DND-41 (cell line): Measurements from ENCODE around the gene LGALS8.

ENCODE experiments used
- ATAC-seq: fragments of 200-7000 bp; cut with Tn5 transposase; 3 replicates; pipeline ENCODE4 v1.9.1; 2021; ENCODE audit warnings: low read depth; ENCODE audit not compliant: insufficient read depth
- DNase-seq: peaks from one replicate; pipeline ENCODE4 v3.0.0-alpha.2; 2020
- H2AFZ ChIP-seq: 2 replicates; pipeline ENCODE4 v1.6.0; 2012; ENCODE audit warnings: low read depth, low read length
- H3K27ac ChIP-seq: 2 replicates; pipeline ENCODE4 v1.5.1; 2012; ENCODE audit warnings: low read length, inconsistent platforms
- H3K27me3 ChIP-seq: fragments of 200-600 bp; sonication (generic); 2 replicates; pipeline ENCODE4 v1.6.0; 2012; ENCODE audit warnings: low read length, mild to moderate bottlenecking, inconsistent platforms; ENCODE audit not compliant: insufficient read depth, poor library complexity
- H3K36me3 ChIP-seq: 2 replicates; pipeline ENCODE4 v1.5.1; 2012; ENCODE audit warnings: low read length, inconsistent platforms; ENCODE audit not compliant: insufficient read depth
- H3K4me1 ChIP-seq: 2 replicates; pipeline ENCODE4 v1.5.1; 2012; ENCODE audit warnings: mild to moderate bottlenecking, low read length; ENCODE audit not compliant: insufficient read depth
- H3K4me2 ChIP-seq: 2 replicates; pipeline ENCODE4 v1.6.0; 2012; ENCODE audit warnings: mild to moderate bottlenecking, moderate library complexity, low read length, inconsistent platforms; ENCODE audit not compliant: insufficient read depth
- H3K4me3 ChIP-seq, 2 experiments: fragments of 200-600 bp in 1 of 2; shearing (Covaris generic) in 1 of 2; 2 replicates each; pipeline ENCODE4 v1.5.1; 2012 to 2016; ENCODE audit warnings: inconsistent platforms in 2 of 2, low read length in 2 of 2, mild to moderate bottlenecking in 2 of 2, low read depth in 1 of 2, moderate library complexity in 1 of 2
- H3K79me2 ChIP-seq: 2 replicates; pipeline ENCODE4 v1.6.0; 2012; ENCODE audit warnings: low read length, inconsistent platforms; ENCODE audit not compliant: insufficient read depth
- H3K9ac ChIP-seq: 2 replicates; pipeline ENCODE4 v1.6.0; 2012; ENCODE audit warnings: low read depth, mild to moderate bottlenecking, inconsistent platforms, low read length, moderate library complexity
- H3K9me3 ChIP-seq: 2 replicates; pipeline ENCODE4 v1.5.1; 2012; ENCODE audit warnings: low read length, moderate library complexity, mild to moderate bottlenecking, inconsistent platforms; ENCODE audit not compliant: insufficient read depth, severe bottlenecking
- H4K20me1 ChIP-seq: 2 replicates; pipeline ENCODE4 v1.6.0; 2012; ENCODE audit warnings: low read length; ENCODE audit not compliant: insufficient read depth
- CTCF ChIP-seq: IDR thresholded peaks from 2 replicates; pipeline ENCODE4 v1.5.1; 2012; ENCODE audit warnings: borderline replicate concordance, low read length, moderate library complexity, mild to moderate bottlenecking; ENCODE audit not compliant: poor library complexity, severe bottlenecking; ENCODE audit errors: extremely low read depth
- EZH2 ChIP-seq: IDR thresholded peaks from 3 replicates; pipeline ENCODE4 v1.6.1; 2012; ENCODE audit warnings: borderline replicate concordance, low read depth, mild to moderate bottlenecking, moderate library complexity, low read length, inconsistent platforms; ENCODE audit not compliant: severe bottlenecking

Gene LGALS8

DNA sequence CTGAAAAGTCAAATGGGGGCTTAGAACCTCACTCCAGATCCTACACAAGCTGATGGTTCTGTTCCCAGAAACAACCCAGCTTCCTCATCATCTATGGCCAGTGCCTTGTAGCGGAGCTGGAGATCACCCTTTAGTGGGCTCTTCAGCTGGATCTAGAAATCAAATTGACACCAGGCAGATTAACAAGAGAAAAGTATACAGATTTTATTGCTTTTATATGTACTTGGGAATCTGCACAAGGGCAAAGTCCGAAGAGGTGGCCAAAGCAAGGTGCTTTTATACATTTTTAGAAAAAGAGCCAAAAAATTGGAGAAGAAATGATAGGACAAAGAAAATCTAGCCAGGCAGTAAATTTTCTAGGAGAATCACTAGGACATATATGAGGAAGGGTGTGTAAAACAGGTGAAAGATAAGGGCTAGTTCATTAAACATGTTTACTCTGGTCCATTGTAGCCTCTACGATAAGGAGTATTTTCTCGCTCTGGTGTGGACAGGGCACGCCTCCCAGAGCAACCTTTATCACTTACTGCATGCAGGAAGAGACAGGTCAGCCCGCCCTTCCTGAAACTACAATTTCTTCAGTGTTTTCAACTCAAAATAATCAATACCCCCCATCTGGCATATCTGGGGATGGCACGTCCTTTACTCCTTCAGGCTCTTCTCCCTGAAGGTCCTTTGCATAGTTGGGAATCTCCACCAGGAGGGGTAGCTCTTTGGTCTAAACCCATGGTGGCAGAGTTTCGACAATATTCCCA is 14.0 kb upstream of the LGALS8 start:
- H3K4me1 ChIP-seq, result no peaks in the 10 kb centered on the region

GRCh38 chr1:236511735-236512418 is 11.9 kb upstream of the LGALS8 start:
- Histone ChIP-seq H3K9me3 (no peaks in the 10 kb centered on the region), H3K27me3 (no peaks in the 10 kb centered on the region), H3K36me3 (no peaks in the 10 kb centered on the region), H3K9ac (no peak overlapping the region), H3K4me2 (no peak overlapping the region), H3K79me2 (no peaks in the 10 kb centered on the region), H3K4me3 (no peak overlapping the region), H4K20me1 (no peaks in the 10 kb centered on the region), H3K27ac (no peak overlapping the region), H2AFZ (no peak overlapping the region), H3K4me1 (no peaks in the 10 kb centered on the region)
- DNase-seq, result no peak
- no peak for ATAC-seq
- TF ChIP-seq CTCF, result no peak
- no peak for TF ChIP-seq EZH2

More for the DNA sequence above, 14.0 kb upstream of the LGALS8 start:
- Histone ChIP-seq H3K9ac (no peak overlapping the region), H3K9me3 (no peaks in the 10 kb centered on the region), H3K79me2 (no peaks in the 10 kb centered on the region), H3K36me3 (no peaks in the 10 kb centered on the region), H3K4me2 (no peak overlapping the region), H3K27me3 (no peaks in the 10 kb centered on the region), H2AFZ (no peak overlapping the region), H4K20me1 (no peaks in the 10 kb centered on the region), H3K27ac (no peak overlapping the region), H3K4me3 (no peak overlapping the region)
- ATAC-seq, result no peak
- TF ChIP-seq EZH2 (no peak), CTCF (no peak)
- DNase-seq, result no peak

- no peaks in the 10 kb centered on the region for H3K36me3 ChIP-seq
- H3K79me2 ChIP-seq, result no peaks in the 10 kb centered on the region
- H4K20me1 ChIP-seq, result no peaks in the 10 kb centered on the region
- H3K9ac ChIP-seq, result no peak overlapping the region
- H3K27ac ChIP-seq, result no peak overlapping the region
- no peak for TF ChIP-seq EZH2
- TF ChIP-seq CTCF, result no peak
- no peak overlapping the region for H2AFZ ChIP-seq
- DNase-seq (no peak), ATAC-seq (no peak)
- H3K4me2 ChIP-seq, result no peak overlapping the region
- H3K27me3 ChIP-seq, result no peaks in the 10 kb centered on the region
- no peaks in the 10 kb centered on the region for H3K4me1 ChIP-seq
- no peak overlapping the region for H3K4me3 ChIP-seq
- H3K9me3 ChIP-seq, result no peaks in the 10 kb centered on the region
Measured at GRCh38 chr1:236514703-236515442, 8.9 kb upstream of the LGALS8 start.
